Measurements from ENCODE around the gene TIGAR.

GRCh38 chr12:4303750-4304149 lies 17.3 kb upstream of the TIGAR start:
- TF ChIP-seq, protein P1, sequence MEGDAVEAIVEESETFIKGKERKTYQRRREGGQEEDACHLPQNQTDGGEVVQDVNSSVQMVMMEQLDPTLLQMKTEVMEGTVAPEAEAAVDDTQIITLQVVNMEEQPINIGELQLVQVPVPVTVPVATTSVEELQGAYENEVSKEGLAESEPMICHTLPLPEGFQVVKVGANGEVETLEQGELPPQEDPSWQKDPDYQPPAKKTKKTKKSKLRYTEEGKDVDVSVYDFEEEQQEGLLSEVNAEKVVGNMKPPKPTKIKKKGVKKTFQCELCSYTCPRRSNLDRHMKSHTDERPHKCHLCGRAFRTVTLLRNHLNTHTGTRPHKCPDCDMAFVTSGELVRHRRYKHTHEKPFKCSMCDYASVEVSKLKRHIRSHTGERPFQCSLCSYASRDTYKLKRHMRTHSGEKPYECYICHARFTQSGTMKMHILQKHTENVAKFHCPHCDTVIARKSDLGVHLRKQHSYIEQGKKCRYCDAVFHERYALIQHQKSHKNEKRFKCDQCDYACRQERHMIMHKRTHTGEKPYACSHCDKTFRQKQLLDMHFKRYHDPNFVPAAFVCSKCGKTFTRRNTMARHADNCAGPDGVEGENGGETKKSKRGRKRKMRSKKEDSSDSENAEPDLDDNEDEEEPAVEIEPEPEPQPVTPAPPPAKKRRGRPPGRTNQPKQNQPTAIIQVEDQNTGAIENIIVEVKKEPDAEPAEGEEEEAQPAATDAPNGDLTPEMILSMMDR (conservative IDR thresholded peaks at IDR 0.05; ENCODE audit: low read length) = no peak
- TF ChIP-seq EZH2phosphoT487 (IDR thresholded peaks at IDR 0.05; ENCODE audit: borderline replicate concordance) = no peak
